GM18499 (cell line): ENCODE measurements around the gene PPP1R13L.

Experiments
- ATAC-seq: cut with Tn5 transposase; IDR thresholded peaks from one replicate; pipeline ENCODE4 v1.9.1; 2021; ENCODE audit warnings: moderate number of reproducible peaks; ENCODE audit not compliant: insufficient read depth, unreplicated experiment

The PPP1R13L gene, protein sequence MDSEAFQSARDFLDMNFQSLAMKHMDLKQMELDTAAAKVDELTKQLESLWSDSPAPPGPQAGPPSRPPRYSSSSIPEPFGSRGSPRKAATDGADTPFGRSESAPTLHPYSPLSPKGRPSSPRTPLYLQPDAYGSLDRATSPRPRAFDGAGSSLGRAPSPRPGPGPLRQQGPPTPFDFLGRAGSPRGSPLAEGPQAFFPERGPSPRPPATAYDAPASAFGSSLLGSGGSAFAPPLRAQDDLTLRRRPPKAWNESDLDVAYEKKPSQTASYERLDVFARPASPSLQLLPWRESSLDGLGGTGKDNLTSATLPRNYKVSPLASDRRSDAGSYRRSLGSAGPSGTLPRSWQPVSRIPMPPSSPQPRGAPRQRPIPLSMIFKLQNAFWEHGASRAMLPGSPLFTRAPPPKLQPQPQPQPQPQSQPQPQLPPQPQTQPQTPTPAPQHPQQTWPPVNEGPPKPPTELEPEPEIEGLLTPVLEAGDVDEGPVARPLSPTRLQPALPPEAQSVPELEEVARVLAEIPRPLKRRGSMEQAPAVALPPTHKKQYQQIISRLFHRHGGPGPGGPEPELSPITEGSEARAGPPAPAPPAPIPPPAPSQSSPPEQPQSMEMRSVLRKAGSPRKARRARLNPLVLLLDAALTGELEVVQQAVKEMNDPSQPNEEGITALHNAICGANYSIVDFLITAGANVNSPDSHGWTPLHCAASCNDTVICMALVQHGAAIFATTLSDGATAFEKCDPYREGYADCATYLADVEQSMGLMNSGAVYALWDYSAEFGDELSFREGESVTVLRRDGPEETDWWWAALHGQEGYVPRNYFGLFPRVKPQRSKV

DNA sequence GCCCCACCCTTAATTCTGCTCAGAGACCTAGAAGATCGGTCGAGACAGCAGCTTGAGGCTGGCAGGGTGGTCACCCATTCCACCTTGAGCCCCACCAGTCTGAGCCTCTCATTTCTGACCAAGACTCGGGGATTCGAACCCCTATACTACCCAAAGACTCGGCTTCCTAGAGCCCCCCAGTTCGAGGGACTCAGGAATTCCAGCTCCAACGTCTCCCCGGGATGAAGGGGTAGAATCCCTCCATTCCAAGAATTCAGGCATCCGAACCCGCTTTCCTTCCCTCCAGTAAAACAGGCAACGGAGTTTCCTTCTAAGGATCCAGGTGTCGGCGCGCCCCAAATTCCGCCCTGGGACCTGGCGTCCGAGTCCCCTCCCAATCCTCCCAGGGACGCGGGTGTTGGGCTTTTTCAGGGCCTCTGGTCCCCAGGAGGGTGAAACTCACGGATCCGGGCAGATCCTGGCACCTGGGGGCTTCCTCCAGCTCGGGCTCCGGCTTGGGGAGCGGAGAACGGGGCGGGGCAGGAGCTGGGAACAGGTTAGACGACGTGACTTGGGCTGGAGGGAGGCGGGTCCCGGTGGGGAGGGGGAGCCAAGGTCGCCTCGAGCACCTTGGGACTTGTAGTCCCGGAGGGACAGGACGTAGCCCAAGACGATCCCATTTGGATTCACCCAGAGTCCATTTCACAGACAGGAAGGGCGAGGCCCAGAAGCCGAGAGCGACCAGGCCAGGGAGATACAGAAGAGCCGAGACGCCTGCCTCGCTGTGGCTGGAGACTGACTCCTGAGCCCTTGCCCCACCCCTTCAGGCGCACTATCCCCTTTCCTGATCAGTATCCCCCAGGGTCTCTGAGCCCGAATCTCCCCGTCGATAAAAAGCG is at the start of gene PPP1R13L:
PPP1R13L (minus strand) TSS at position 513 of the 878 bp plus-strand sequence. CDS start 6,751 bp downstream, outside the sequence.
- ATAC-seq = no peak

DNA sequence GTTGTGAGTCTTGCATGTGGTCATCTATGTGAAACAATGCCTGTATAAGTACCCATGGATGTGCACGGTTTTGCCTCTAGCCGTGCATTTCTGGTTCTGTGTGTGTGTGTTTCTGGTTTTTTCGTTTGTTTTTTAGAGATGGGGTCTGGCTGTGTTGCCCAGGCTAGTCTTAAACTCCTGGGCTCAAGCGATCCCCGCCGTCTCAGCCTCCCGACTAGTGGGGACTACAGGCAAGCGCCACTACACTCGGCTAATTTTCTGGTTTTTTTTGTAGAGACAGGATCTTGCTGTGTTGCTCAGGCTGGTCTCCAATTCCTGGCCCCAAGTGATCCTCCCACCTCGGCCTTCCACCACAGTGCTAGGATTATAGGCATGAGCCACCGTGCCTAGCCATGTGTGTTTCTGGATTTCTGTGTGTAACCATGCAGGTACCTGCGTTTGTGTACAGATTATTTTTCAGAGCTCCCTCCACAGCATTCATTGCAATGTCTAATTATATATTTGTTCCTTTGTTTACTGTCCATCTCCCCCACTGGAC is 47.0 kb upstream of the PPP1R13L start:
- no peak for ATAC-seq

DNA sequence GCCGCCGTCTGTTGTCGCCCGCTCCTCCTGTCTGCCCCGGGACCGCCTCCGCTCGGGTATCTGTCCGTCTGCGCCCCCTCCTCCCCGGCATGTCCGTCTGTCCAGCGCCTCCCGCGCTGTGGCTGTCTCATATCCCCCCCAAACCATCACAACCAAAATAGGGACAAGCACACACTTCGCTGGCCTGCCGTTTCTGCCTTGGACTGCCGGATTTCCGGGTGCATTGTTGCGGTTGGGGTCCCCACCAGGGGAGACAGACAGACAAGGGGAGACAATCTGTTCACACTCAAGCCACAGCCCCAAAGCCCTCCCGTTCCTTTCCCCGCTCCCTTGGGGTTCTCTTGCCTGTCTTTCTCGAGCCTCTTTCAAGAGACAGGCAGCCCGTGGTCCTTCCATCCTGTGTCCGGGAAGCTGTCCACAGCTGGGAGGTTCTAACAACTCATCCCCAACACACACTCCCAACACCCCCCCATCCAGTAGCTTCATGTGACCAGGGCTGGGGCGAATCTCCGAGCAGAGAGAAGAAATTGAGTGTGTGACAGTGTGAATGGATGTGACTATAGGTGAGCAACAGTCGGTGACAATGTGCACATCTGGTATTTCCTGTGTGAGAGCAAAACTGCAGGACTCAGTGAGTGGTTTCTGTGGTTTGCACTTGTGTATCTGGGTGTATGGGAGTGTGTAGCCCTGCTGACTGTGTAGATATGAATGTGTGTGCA is 46.4 kb upstream of the PPP1R13L start:
- ATAC-seq = no peak

- no peak for ATAC-seq
Measured at GRCh38 chr19:45450012-45450333, 45.1 kb upstream of the PPP1R13L start.

DNA sequence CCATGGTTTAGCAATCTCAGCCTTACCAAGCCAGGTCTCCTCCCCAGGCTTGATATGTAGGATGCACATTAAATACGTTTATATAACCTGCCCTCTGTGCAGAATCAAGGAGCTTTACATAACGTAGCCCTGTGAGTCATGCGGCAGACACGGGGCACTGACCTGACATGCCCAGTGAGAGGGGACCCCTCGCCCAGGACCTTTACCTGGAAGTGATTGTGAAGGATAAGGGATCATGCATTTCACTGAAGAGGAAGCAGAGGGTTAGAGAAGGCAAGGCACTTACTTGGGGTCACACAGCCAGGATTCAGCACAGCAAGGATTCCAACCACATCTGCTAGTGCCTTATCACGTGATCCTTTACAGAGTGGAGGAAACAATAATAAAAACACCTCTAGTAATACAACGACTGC is 44.0 kb upstream of the PPP1R13L start:
- ATAC-seq = no peak

- ATAC-seq = no peak
Measured at GRCh38 chr19:45448425-45448756, 43.5 kb upstream of the PPP1R13L start.

DNA sequence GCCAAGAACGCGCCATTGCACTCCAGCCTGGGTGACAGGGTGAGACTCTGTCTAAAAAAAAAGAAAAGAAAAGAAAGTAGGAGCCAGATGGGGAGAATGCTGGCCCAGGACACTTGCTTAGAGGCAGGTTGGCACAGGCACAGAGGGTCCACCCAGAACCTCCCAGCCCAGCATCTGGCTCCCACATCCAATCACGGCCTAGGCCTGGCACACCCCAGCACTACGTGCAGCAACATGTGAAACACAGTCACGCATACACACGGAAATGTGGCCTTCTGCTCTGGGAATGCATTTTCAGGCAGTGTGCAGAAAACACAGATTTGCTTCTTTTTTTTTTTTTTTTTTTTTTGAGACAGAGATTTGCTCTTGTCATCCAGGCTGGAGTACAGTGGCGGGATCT is 42.1 kb upstream of the PPP1R13L start:
- ATAC-seq = no peak

GRCh38 chr19:45446295-45446694 is 41.4 kb upstream of the PPP1R13L start:
- ATAC-seq = no peak

- ATAC-seq = no peak
Measured at GRCh38 chr19:45445139-45445538, 40.3 kb upstream of the PPP1R13L start.

GRCh38 chr19:45444318-45445041 is 39.6 kb upstream of the PPP1R13L start:
- no peak for ATAC-seq

GRCh38 chr19:45443462-45444317 is 38.8 kb upstream of the PPP1R13L start:
- no peak for ATAC-seq

GRCh38 chr19:45442778-45443461 is 38.1 kb upstream of the PPP1R13L start:
- ATAC-seq = no peak

DNA sequence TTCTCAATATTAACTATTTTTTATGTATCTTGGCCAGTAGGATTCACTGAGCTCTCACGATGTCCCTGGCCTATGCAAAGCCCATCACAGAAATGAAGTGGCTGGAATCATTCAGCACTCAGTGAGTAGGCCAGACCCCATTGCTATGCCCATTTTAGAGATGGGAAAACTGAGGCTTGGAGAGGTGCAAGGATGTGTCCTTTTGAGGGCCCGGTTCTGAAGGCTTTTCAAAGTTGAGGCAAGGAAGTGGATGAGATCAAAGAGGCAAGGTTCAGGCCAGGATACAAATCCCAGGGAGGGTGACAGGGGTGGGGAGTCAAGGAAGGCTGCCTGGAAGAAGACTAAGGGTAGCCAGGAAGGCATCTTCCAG is 37.5 kb upstream of the PPP1R13L start:
- ATAC-seq = no peak

- ATAC-seq = no peak
Measured at GRCh38 chr19:45440873-45441654, 36.2 kb upstream of the PPP1R13L start.

GRCh38 chr19:45440259-45440638 is 35.4 kb upstream of the PPP1R13L start:
- ATAC-seq = no peak

DNA sequence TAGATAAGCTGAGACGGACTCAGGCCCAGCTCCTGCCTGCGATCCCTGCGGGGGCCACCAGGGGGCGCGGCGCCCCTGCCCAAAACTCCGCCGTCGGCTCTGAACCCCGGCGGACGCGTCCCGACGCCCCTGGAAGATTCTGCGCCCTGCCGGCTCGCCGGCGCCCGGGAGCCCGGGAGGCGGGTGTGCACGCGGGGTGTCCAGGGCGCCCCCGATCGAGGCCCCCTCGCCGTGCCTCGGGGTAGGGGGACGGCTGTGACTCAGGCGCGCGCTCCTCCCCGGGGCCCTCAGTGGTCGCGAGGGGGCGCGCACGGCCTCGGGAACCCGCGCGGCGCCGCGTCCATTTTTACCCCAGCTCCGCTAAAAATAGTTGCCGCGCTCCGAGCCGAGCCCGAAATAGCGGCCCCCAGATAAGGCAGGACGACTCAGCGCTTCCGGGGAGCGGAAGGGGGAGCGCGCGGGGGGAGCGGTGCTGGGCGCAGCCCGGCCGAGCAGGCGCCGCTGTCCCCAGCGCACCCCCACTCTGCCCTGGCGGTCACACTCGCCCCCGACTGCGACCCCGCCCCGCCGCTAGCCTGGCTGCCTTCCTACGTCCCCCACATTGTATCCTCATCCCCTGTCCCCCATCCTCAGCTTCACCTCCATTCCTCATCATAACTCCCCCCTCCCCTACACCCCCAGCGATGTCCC is 34.8 kb upstream of the PPP1R13L start:
- ATAC-seq = no peak

DNA sequence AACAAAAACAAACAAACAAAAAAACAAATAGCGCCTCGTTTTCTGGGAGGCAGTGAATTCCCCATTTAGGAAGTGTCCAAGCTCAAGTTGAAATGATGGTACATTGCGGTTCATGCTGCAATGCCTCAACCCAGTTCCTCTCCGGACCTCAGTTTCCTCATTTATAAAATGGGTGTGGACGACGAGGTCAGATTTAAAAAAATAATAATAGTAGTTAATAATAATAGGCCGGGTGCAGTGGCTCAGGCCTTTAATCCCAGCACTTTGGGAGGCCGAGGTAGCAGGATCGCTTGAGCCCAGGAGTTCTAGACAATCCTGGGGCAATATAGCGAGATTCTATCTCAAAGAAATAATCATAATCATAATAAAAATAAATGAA is 34.3 kb upstream of the PPP1R13L start:
- no peak for ATAC-seq
